ENCODE measurements around the gene EIPR1.

EIPR1 gene

GRCh38 chr2:3174626-3175567 lies 202.7 kb downstream of the EIPR1 start:
- DNase-seq (ENCODE audit: low read depth), result no peak

- DNase-seq (ENCODE audit: low read depth), result no peak
Observed at GRCh38 chr2:3173031-3173430, 204.6 kb downstream of the EIPR1 start.

- DNase-seq (ENCODE audit: low read depth), result no peak
Observed at GRCh38 chr2:3172265-3172935, 205.2 kb downstream of the EIPR1 start.

GRCh38 chr2:3171564-3172264 lies 205.9 kb downstream of the EIPR1 start:
- DNase-seq (ENCODE audit: low read depth), result no peak

- DNase-seq (ENCODE audit: low read depth), result no peak
Observed at GRCh38 chr2:3170792-3171455, 206.7 kb downstream of the EIPR1 start.

- peak; percentile 74 for DNase-seq (ENCODE audit: low read depth)
Observed at GRCh38 chr2:3169106-3169870, 208.3 kb downstream of the EIPR1 start.

- peak; percentile 47 for DNase-seq (ENCODE audit: low read depth)
Observed at GRCh38 chr2:3168230-3168891, 209.3 kb downstream of the EIPR1 start.

- no peak for DNase-seq (ENCODE audit: low read depth)
Observed at GRCh38 chr2:3163401-3163800, 214.2 kb downstream of the EIPR1 start.

- no peak for DNase-seq (ENCODE audit: low read depth)
Observed at GRCh38 chr2:3162442-3163077, 215.1 kb downstream of the EIPR1 start.

GRCh38 chr2:3160751-3161330 lies 216.8 kb downstream of the EIPR1 start:
- DNase-seq (ENCODE audit: low read depth), result peak; percentile 71

- DNase-seq (ENCODE audit: low read depth), result no peak
Observed at GRCh38 chr2:3159782-3160545, 217.7 kb downstream of the EIPR1 start.

GRCh38 chr2:3154700-3155099 lies 222.9 kb downstream of the EIPR1 start:
- DNase-seq (ENCODE audit: low read depth), result no peak

- no peak for DNase-seq (ENCODE audit: low read depth)
Observed at GRCh38 chr2:3154146-3154545, 223.5 kb downstream of the EIPR1 start.

GRCh38 chr2:3151153-3151918 lies 226.3 kb downstream of the EIPR1 start:
- no peak for DNase-seq (ENCODE audit: low read depth)

- no peak for DNase-seq (ENCODE audit: low read depth)
Observed at GRCh38 chr2:3149441-3150217, 228.0 kb downstream of the EIPR1 start.

- DNase-seq (ENCODE audit: low read depth), result no peak
Observed at GRCh38 chr2:3148716-3149115, 228.9 kb downstream of the EIPR1 start.

All from iris pigment epithelial cell (primary cell).